ENCODE data around the gene PARD6G. TPM values are rescaled to one million over a fixed set of nuclear protein-coding genes. Genes with fewer than 3 reads are reported as not detected.

Gene PARD6G
- total and polyA plus RNA-seq, 9 of the 15 experiments (the other 6 are each of a cell fraction or from before 2014, with no cell fraction given), result 0.03 to 1.2 (median 0.26) TPM

- in situ Hi-C loops (cut with MboI), result no loop called here
- TF ChIP-seq SAFB2 (IDR thresholded peaks at IDR 0.05; ENCODE audit: borderline replicate concordance, low read depth, low read length, severe bottlenecking), result no peak
- TF ChIP-seq POLR2G (IDR thresholded peaks at IDR 0.05; ENCODE audit: low read depth, low read length), result peak; percentile 40; the same call in 1 of the 2 replicates
- Histone ChIP-seq H3K27ac (ENCODE audit: extremely low read depth, low read depth, low read length) (no peak overlapping the region), H4K20me1 (replicated peaks; ENCODE audit: control insufficient read depth, insufficient read depth, low read length) (no peaks in the 10 kb centered on the region), H3K4me2 (ENCODE audit: insufficient read depth, low read length) (no peak overlapping the region), H3K9me3 (replicated peaks; ENCODE audit: control insufficient read depth, insufficient read depth, low read depth, low read length) (no peaks in the 10 kb centered on the region), H3K4me1 (replicated peaks in 1 of 2; ENCODE audit: control insufficient read depth in 2 of 2, insufficient read depth in 2 of 2, low read length in 2 of 2) (no peaks in the 10 kb centered on the region), H2AFZ (ENCODE audit: low read depth, low read length) (no peak overlapping the region), H3K79me2 (ENCODE audit: control insufficient read depth, insufficient read depth, low read length) (no peaks in the 10 kb centered on the region), H3K4me3 (no peak overlapping the region), H3K36me3 (ENCODE audit: control insufficient read depth, insufficient read depth, low read length) (no peaks in the 10 kb centered on the region), H3K9ac (ENCODE audit: insufficient read depth in 1 of 2, low read depth in 2 of 2, low read length in 2 of 2) (no peak overlapping the region), H3K27me3 (ENCODE audit: control insufficient read depth in 2 of 2, insufficient read depth in 2 of 2, low read length in 2 of 2) (no peaks in the 10 kb centered on the region), H3K9me1 (ENCODE audit: control insufficient read depth, insufficient read depth, low read length) (no peaks in the 10 kb centered on the region)
- intact Hi-C loops (cut with micrococcal nuclease), result loop anchor here (10.0 kb wide), 1 partner anchor 125 kb away; the partner anchor contains the start of gene RBFA
- WGBS (ENCODE audit: insufficient coverage, low coverage, missing lambda C conversion rate), result 87% methylated on average over 15 of the region's 109 CpGs
- CTCF ChIA-PET (ENCODE audit: low intra/inter-chr PET ratio), result no interaction called here
- ATAC-seq (no peak), DNase-seq (ENCODE audit: extremely low read depth in 1 of 4, low spot score in 3 of 4) (no peak), FAIRE-seq (no peak)
- no TSS peak for BruUV-seq (replicated peaks)
- POLR2A ChIA-PET, result no interaction called here
These were observed 87.3 kb downstream of the PARD6G start for GRCh38 chr18:80159713-80160636.

GRCh38 chr18:80158365-80158764 lies 88.9 kb downstream of the PARD6G start:
- no peaks in the 10 kb centered on the region for H3K27me3 ChIP-seq (ENCODE audit: control insufficient read depth in 2 of 2, insufficient read depth in 2 of 2, low read length in 2 of 2)
- no peaks in the 10 kb centered on the region for H3K36me3 ChIP-seq (ENCODE audit: control insufficient read depth, insufficient read depth, low read length)
- no peak overlapping the region for H3K4me2 ChIP-seq (ENCODE audit: insufficient read depth, low read length)
- no peaks in the 10 kb centered on the region for H4K20me1 ChIP-seq (replicated peaks; ENCODE audit: control insufficient read depth, insufficient read depth, low read length)
- H3K9me3 ChIP-seq (replicated peaks; ENCODE audit: control insufficient read depth, insufficient read depth, low read depth, low read length), result no peaks in the 10 kb centered on the region
- no peak overlapping the region for H3K27ac ChIP-seq (ENCODE audit: extremely low read depth, low read depth, low read length)
- in situ Hi-C loops (cut with MboI), result no loop called here
- no peak for ATAC-seq
- ChIA-PET POLR2A (no interaction called here), CTCF (ENCODE audit: low intra/inter-chr PET ratio) (interaction anchor here (1.9 kb wide), 1 partner anchor 99 kb away, joined by 20 read pairs; no protein-coding TSS in a partner anchor)
- H3K9ac ChIP-seq (ENCODE audit: insufficient read depth in 1 of 2, low read depth in 2 of 2, low read length in 2 of 2), result no peak overlapping the region
- intact Hi-C loops (cut with micrococcal nuclease), result loop anchor here (10.0 kb wide), 1 partner anchor 124 kb away; the partner anchor contains the start of gene RBFA
- no peaks in the 10 kb centered on the region for H3K79me2 ChIP-seq (ENCODE audit: control insufficient read depth, insufficient read depth, low read length)
- BruUV-seq (replicated peaks), result no TSS peak
- 26% methylated on average over 5 of the region's 5 CpGs for WGBS (ENCODE audit: insufficient coverage, low coverage, missing lambda C conversion rate)
- DNase-seq (ENCODE audit: extremely low read depth in 1 of 4, low spot score in 3 of 4), result no peak
- no peak overlapping the region for H3K4me3 ChIP-seq
- no peak for FAIRE-seq
- H3K4me1 ChIP-seq (replicated peaks in 1 of 2; ENCODE audit: control insufficient read depth in 2 of 2, insufficient read depth in 2 of 2, low read length in 2 of 2), result no peaks in the 10 kb centered on the region
- H2AFZ ChIP-seq (ENCODE audit: low read depth, low read length), result no peak overlapping the region
- no peaks in the 10 kb centered on the region for H3K9me1 ChIP-seq (ENCODE audit: control insufficient read depth, insufficient read depth, low read length)
- TF ChIP-seq NCOA1 (IDR thresholded peaks at IDR 0.05; ENCODE audit: low read depth) (no peak), ZNF212 (CRISPR knock-in tag; IDR thresholded peaks at IDR 0.05) (no peak), RFX1 (IDR thresholded peaks at IDR 0.05) (no peak), TCF7 (IDR thresholded peaks at IDR 0.05; ENCODE audit: borderline replicate concordance) (no peak), ZNF583 (CRISPR knock-in tag; IDR thresholded peaks at IDR 0.05) (no peak), ZFP30 (CRISPR knock-in tag; IDR thresholded peaks at IDR 0.05; ENCODE audit: borderline replicate concordance) (no peak), THRAP3 (IDR thresholded peaks at IDR 0.05; ENCODE audit: borderline replicate concordance) (no peak), NR2C2 (CRISPR knock-in tag; IDR thresholded peaks at IDR 0.05) (no peak), NR2C2 (tag; IDR thresholded peaks at IDR 0.05) (no peak), NONO (IDR thresholded peaks at IDR 0.05; ENCODE audit: low read depth in 2 of 2, low read length in 1 of 2) (no peak), POLR2G (IDR thresholded peaks at IDR 0.05; ENCODE audit: low read depth, low read length) (no peak), ZNF12 (CRISPR knock-in tag; IDR thresholded peaks at IDR 0.05) (no peak), IRF9 (tag; IDR thresholded peaks at IDR 0.05) (no peak), SIX5 (IDR thresholded peaks at IDR 0.05; ENCODE audit: borderline replicate concordance in 1 of 2, insufficient read depth in 1 of 2, low read depth in 1 of 2, low read length in 2 of 2) (no peak)
